ENCODE measurements around the gene SLC49A3. TPM values are rescaled to one million over a fixed set of nuclear protein-coding genes. Genes with fewer than 3 reads are reported as not detected.
A peak's percentile ranks its signal among the peaks of the same experiment; 100 is the strongest.

The SLC49A3 gene
- total and polyA plus RNA-seq, 2 of the 13 experiments (the other 11 are each of a cell fraction or from before 2014, with no cell fraction given) = 0.07 to 0.17 TPM

DNA sequence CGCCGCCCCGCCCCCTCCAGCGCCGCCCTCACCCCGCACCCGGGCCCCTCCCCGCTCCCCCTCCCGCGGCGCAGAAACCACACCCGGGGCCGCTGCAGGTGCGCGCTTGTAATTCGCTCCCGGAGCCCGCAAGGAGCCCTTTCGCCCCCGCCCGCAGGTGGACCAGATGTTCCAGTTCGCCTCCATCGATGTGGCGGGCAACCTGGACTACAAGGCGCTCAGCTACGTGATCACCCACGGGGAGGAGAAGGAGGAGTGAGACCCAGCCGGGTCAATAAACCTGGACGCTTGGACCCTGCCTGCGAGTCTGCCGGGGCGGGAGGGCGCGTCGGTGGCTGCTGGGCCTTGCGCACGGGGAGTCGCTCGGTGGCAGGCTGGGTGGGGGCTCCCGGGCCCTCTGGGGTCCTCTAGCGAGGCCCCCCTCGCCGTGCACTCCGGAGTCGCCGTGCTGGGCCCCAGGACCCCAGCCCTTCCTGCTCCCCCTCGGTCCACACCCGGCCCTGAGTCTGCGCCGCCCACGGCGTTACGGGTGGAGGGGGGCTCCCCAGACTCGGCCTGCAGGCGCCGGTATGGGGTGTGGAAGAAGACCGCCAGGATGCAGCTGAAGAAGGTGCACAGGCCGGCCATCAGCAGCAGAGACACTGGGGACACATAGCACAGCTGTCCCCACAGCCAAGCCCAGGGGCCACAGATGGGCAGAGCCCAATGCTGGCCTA lies 7.1 kb downstream of the SLC49A3 start (continued):
- TF ChIP-seq SYNCRIP (IDR thresholded peaks at IDR 0.05; ENCODE audit: insufficient read depth, low read depth, low read length) (no peak), ZNF572 (CRISPR knock-in tag; IDR thresholded peaks at IDR 0.05) (no peak), ZFY (CRISPR knock-in tag; IDR thresholded peaks at IDR 0.05) (peak; percentile 2; the same call in 1 of the 2 replicates), NFKB2 (CRISPR knock-in tag; IDR thresholded peaks at IDR 0.05; ENCODE audit: borderline replicate concordance) (peak; percentile 57; the same call in 1 of the 2 replicates), CAMTA2 (CRISPR knock-in tag; IDR thresholded peaks at IDR 0.05; ENCODE audit: borderline replicate concordance) (0 out of 2 replicates have a peak, but pooled peaks have one; percentile 49), KDM5B (CRISPR knock-in tag; IDR thresholded peaks at IDR 0.05; ENCODE audit: borderline replicate concordance) (0 out of 2 replicates have a peak, but pooled peaks have one; percentile 54), RXRB (CRISPR knock-in tag; IDR thresholded peaks at IDR 0.05; ENCODE audit: borderline replicate concordance) (no peak)
- TF ChIP-seq, protein P1, sequence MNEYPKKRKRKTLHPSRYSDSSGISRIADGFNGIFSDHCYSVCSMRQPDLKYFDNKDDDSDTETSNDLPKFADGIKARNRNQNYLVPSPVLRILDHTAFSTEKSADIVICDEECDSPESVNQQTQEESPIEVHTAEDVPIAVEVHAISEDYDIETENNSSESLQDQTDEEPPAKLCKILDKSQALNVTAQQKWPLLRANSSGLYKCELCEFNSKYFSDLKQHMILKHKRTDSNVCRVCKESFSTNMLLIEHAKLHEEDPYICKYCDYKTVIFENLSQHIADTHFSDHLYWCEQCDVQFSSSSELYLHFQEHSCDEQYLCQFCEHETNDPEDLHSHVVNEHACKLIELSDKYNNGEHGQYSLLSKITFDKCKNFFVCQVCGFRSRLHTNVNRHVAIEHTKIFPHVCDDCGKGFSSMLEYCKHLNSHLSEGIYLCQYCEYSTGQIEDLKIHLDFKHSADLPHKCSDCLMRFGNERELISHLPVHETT (CRISPR knock-in tag; conservative IDR thresholded peaks at IDR 0.05) = 0 out of 2 replicates have a peak, but pooled peaks have one; percentile 35
- TF ChIP-seq, protein P2, sequence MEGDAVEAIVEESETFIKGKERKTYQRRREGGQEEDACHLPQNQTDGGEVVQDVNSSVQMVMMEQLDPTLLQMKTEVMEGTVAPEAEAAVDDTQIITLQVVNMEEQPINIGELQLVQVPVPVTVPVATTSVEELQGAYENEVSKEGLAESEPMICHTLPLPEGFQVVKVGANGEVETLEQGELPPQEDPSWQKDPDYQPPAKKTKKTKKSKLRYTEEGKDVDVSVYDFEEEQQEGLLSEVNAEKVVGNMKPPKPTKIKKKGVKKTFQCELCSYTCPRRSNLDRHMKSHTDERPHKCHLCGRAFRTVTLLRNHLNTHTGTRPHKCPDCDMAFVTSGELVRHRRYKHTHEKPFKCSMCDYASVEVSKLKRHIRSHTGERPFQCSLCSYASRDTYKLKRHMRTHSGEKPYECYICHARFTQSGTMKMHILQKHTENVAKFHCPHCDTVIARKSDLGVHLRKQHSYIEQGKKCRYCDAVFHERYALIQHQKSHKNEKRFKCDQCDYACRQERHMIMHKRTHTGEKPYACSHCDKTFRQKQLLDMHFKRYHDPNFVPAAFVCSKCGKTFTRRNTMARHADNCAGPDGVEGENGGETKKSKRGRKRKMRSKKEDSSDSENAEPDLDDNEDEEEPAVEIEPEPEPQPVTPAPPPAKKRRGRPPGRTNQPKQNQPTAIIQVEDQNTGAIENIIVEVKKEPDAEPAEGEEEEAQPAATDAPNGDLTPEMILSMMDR (CRISPR knock-in tag; IDR thresholded peaks at IDR 0.05) = 0 out of 2 replicates have a peak, but pooled peaks have one; percentile 11
- TF ChIP-seq, protein P3, sequence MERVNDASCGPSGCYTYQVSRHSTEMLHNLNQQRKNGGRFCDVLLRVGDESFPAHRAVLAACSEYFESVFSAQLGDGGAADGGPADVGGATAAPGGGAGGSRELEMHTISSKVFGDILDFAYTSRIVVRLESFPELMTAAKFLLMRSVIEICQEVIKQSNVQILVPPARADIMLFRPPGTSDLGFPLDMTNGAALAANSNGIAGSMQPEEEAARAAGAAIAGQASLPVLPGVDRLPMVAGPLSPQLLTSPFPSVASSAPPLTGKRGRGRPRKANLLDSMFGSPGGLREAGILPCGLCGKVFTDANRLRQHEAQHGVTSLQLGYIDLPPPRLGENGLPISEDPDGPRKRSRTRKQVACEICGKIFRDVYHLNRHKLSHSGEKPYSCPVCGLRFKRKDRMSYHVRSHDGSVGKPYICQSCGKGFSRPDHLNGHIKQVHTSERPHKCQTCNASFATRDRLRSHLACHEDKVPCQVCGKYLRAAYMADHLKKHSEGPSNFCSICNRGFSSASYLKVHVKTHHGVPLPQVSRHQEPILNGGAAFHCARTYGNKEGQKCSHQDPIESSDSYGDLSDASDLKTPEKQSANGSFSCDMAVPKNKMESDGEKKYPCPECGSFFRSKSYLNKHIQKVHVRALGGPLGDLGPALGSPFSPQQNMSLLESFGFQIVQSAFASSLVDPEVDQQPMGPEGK (CRISPR knock-in tag; IDR thresholded peaks at IDR 0.05) = peak; percentile 49
- TF ChIP-seq, protein P4, sequence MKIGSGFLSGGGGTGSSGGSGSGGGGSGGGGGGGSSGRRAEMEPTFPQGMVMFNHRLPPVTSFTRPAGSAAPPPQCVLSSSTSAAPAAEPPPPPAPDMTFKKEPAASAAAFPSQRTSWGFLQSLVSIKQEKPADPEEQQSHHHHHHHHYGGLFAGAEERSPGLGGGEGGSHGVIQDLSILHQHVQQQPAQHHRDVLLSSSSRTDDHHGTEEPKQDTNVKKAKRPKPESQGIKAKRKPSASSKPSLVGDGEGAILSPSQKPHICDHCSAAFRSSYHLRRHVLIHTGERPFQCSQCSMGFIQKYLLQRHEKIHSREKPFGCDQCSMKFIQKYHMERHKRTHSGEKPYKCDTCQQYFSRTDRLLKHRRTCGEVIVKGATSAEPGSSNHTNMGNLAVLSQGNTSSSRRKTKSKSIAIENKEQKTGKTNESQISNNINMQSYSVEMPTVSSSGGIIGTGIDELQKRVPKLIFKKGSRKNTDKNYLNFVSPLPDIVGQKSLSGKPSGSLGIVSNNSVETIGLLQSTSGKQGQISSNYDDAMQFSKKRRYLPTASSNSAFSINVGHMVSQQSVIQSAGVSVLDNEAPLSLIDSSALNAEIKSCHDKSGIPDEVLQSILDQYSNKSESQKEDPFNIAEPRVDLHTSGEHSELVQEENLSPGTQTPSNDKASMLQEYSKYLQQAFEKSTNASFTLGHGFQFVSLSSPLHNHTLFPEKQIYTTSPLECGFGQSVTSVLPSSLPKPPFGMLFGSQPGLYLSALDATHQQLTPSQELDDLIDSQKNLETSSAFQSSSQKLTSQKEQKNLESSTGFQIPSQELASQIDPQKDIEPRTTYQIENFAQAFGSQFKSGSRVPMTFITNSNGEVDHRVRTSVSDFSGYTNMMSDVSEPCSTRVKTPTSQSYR (CRISPR knock-in tag; IDR thresholded peaks at IDR 0.05; ENCODE audit: borderline replicate concordance) = peak; percentile 26; the same call in 1 of the 2 replicates
- TF ChIP-seq, protein P5, sequence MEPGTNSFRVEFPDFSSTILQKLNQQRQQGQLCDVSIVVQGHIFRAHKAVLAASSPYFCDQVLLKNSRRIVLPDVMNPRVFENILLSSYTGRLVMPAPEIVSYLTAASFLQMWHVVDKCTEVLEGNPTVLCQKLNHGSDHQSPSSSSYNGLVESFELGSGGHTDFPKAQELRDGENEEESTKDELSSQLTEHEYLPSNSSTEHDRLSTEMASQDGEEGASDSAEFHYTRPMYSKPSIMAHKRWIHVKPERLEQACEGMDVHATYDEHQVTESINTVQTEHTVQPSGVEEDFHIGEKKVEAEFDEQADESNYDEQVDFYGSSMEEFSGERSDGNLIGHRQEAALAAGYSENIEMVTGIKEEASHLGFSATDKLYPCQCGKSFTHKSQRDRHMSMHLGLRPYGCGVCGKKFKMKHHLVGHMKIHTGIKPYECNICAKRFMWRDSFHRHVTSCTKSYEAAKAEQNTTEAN (CRISPR knock-in tag; conservative IDR thresholded peaks at IDR 0.05) = 0 out of 2 replicates have a peak, but pooled peaks have one; percentile 20
- TF ChIP-seq, protein P6, sequence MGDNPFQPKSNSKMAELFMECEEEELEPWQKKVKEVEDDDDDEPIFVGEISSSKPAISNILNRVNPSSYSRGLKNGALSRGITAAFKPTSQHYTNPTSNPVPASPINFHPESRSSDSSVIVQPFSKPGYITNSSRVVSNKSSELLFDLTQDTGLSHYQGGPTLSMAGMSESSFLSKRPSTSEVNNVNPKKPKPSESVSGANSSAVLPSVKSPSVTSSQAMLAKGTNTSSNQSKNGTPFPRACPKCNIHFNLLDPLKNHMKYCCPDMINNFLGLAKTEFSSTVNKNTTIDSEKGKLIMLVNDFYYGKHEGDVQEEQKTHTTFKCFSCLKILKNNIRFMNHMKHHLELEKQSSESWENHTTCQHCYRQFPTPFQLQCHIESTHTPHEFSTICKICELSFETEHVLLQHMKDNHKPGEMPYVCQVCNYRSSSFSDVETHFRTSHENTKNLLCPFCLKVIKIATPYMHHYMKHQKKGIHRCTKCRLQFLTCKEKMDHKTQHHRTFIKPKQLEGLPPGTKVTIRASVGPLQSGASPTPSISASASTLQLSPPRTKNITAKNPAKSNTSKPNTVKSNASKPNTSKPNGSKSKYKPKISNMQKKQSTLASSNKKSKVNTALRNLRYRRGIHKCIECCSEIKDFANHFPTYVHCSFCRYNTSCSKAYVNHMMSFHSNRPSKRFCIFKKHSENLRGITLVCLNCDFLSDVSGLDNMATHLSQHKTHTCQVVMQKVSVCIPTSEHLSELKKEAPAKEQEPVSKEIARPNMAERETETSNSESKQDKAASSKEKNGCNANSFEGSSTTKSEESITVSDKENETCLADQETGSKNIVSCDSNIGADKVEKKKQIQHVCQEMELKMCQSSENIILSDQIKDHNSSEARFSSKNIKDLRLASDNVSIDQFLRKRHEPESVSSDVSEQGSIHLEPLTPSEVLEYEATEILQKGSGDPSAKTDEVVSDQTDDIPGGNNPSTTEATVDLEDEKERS (CRISPR knock-in tag; IDR thresholded peaks at IDR 0.05) = peak; percentile 29; the same call in 1 of the 2 replicates
